Brain microvascular endothelial cell (primary cell): Measurements from ENCODE around the gene IL1R1.
A peak's percentile ranks its signal among the peaks of the same experiment; 100 is the strongest.

Experiments used
- DNase-seq: peaks from one replicate; pipeline ENCODE4 v3.0.0-alpha.2; 2020
- H3K27ac ChIP-seq: fragments of 250-450 bp; sonication (Bioruptor Pico); 2 replicates; pipeline ENCODE4 v1.5.1; 2020; ENCODE audit warnings: mild to moderate bottlenecking, moderate library complexity
- H3K27me3 ChIP-seq: fragments of 250-450 bp; sonication (Bioruptor Pico); replicated peaks from 2 replicates; pipeline ENCODE4 v1.5.1; 2020; ENCODE audit warnings: mild to moderate bottlenecking
- H3K36me3 ChIP-seq: fragments of 250-450 bp; sonication (Bioruptor Pico); replicated peaks from 2 replicates; pipeline ENCODE4 v1.5.1; 2020; ENCODE audit warnings: mild to moderate bottlenecking
- H3K4me3 ChIP-seq: 2 replicates; pipeline ENCODE4 v1.5.1; 2011; ENCODE audit warnings: low read depth, mild to moderate bottlenecking, control low read depth, low read length, moderate library complexity
- CTCF ChIP-seq: IDR thresholded peaks from 2 replicates; pipeline ENCODE4 v1.5.1; 2011; ENCODE audit warnings: low read depth, mild to moderate bottlenecking, moderate library complexity, low read length, control low read depth, inconsistent platforms; ENCODE audit errors: missing control alignments
- in situ Hi-C: cut with HindIII; loops from 2 replicates; pipeline ENCODE4 v1.10.0; 2017; ENCODE audit warnings: low sequenced_read_pairs, low pct_ligation_motif_present

IL1R1 gene

GRCh38 chr2:102141970-102142828, at the start of gene IL1R1:
TSS of gene IL1R1 (plus strand) at chr2:102142746. CDS start at chr2:102157725, 14,979 bp downstream.
- TF ChIP-seq CTCF: no peak
- Histone ChIP-seq H3K36me3 (peaks cover 16% of the 10 kb centered on the region), H3K4me3 (peak within 1 kb of the TSS; percentile 77), H3K27me3 (no peaks in the 10 kb centered on the region), H3K27ac (peak within 1 kb of the TSS; percentile 93)
- in situ Hi-C loops: no loop called here
- peak; percentile 50 for DNase-seq

GRCh38 chr2:102093662-102094061, 48.9 kb upstream of the IL1R1 start:
- in situ Hi-C loops: no loop called here
- no peak overlapping the region for H3K4me3 ChIP-seq
- TF ChIP-seq CTCF: no peak
- no peak for DNase-seq
- no peaks in the 10 kb centered on the region for H3K36me3 ChIP-seq
- no peaks in the 10 kb centered on the region for H3K27me3 ChIP-seq
- no peak overlapping the region for H3K27ac ChIP-seq

- H3K36me3 ChIP-seq: no peaks in the 10 kb centered on the region
- peak; percentile 96 for DNase-seq
- no peaks in the 10 kb centered on the region for H3K27me3 ChIP-seq
- no peak overlapping the region for H3K4me3 ChIP-seq
- TF ChIP-seq CTCF: no peak
- H3K27ac ChIP-seq: peak overlapping the region; percentile 70
- in situ Hi-C loops: no loop called here
Observed at GRCh38 chr2:102094917-102095316, 47.6 kb upstream of the IL1R1 start.

- Histone ChIP-seq H3K27ac (no peak overlapping the region), H3K4me3 (no peak overlapping the region), H3K36me3 (no peaks in the 10 kb centered on the region), H3K27me3 (no peaks in the 10 kb centered on the region)
- no peak for TF ChIP-seq CTCF
- DNase-seq: no peak
- in situ Hi-C loops: no loop called here
Observed at GRCh38 chr2:102096103-102096502, 46.4 kb upstream of the IL1R1 start.

- in situ Hi-C loops: no loop called here
- TF ChIP-seq CTCF: no peak
- Histone ChIP-seq H3K27me3 (no peaks in the 10 kb centered on the region), H3K4me3 (no peak overlapping the region), H3K36me3 (no peaks in the 10 kb centered on the region), H3K27ac (no peak overlapping the region)
- no peak for DNase-seq
Observed at GRCh38 chr2:102098756-102099155, 43.8 kb upstream of the IL1R1 start.
